GM10266 (cell line): Measurements from ENCODE around the gene C1QL2.

ENCODE experiments used
- DNase-seq: peaks from one replicate; pipeline ENCODE4 v3.0.0; 2012; ENCODE audit errors: extremely low spot score
- CTCF ChIP-seq: IDR thresholded peaks from 2 replicates; pipeline ENCODE4 v1.5.1; 2012; ENCODE audit warnings: mild to moderate bottlenecking, low read depth; ENCODE audit not compliant: control insufficient read depth, insufficient read depth; ENCODE audit errors: missing control alignments

Gene C1QL2

GRCh38 chr2:119156105-119156890, 2.3 kb downstream of the C1QL2 start:
- no peak for DNase-seq
- TF ChIP-seq CTCF: no peak

GRCh38 chr2:119155633-119156032, 2.9 kb downstream of the C1QL2 start:
- DNase-seq: no peak

GRCh38 chr2:119154076-119154475, 4.5 kb downstream of the C1QL2 start:
- no peak for TF ChIP-seq CTCF
- no peak for DNase-seq

More at GRCh38 chr2:119155633-119156032, 2.9 kb downstream of the C1QL2 start:
- no peak for TF ChIP-seq CTCF

GRCh38 chr2:119149611-119150010, 8.9 kb downstream of the C1QL2 start:
- no peak for TF ChIP-seq CTCF
- no peak for DNase-seq

GRCh38 chr2:119147776-119148715, 10.5 kb downstream of the C1QL2 start:
- no peak for DNase-seq

GRCh38 chr2:119144806-119145205, 13.7 kb downstream of the C1QL2 start:
- no peak for TF ChIP-seq CTCF
- no peak for DNase-seq

More at GRCh38 chr2:119147776-119148715, 10.5 kb downstream of the C1QL2 start:
- TF ChIP-seq CTCF: no peak
